NK-92 (cell line): ENCODE measurements around the gene NF1.

Experiments
- DNase-seq: peaks from one replicate; lab custom pipeline; 2025; ENCODE audit not compliant: unreplicated experiment; lab: John Stamatoyannopoulos, UW

NF1 gene

GRCh38 chr17:31398381-31399311 is 303.9 kb downstream of the NF1 start:
- no peak for DNase-seq

- no peak for DNase-seq
Observed at GRCh38 chr17:31400481-31400950, 305.7 kb downstream of the NF1 start.

GRCh38 chr17:31401456-31402254 is 306.9 kb downstream of the NF1 start:
- DNase-seq: no peak

- no peak for DNase-seq
Observed at GRCh38 chr17:31404028-31404949, 309.5 kb downstream of the NF1 start.

- DNase-seq: no peak
Observed at GRCh38 chr17:31405890-31406371, 311.2 kb downstream of the NF1 start.

- no peak for DNase-seq
Observed at GRCh38 chr17:31408586-31408985, 313.8 kb downstream of the NF1 start.

GRCh38 chr17:31411707-31412285 is 317.0 kb downstream of the NF1 start:
- DNase-seq: no peak

GRCh38 chr17:31412511-31412910 is 317.7 kb downstream of the NF1 start:
- no peak for DNase-seq

- DNase-seq: no peak
Observed at GRCh38 chr17:31413081-31413799, 318.5 kb downstream of the NF1 start.

- DNase-seq: no peak
Observed at GRCh38 chr17:31413874-31414549, 319.2 kb downstream of the NF1 start.

- no peak for DNase-seq
Observed at GRCh38 chr17:31414550-31414918, 319.8 kb downstream of the NF1 start.

GRCh38 chr17:31415004-31415454 is 320.3 kb downstream of the NF1 start:
- no peak for DNase-seq

GRCh38 chr17:31415640-31416502 is 321.1 kb downstream of the NF1 start:
- DNase-seq: no peak

- no peak for DNase-seq
Observed at GRCh38 chr17:31416503-31416923, 321.7 kb downstream of the NF1 start.

GRCh38 chr17:31417051-31417792 is 322.4 kb downstream of the NF1 start:
- DNase-seq: no peak

- DNase-seq: no peak
Observed at GRCh38 chr17:31418773-31419350, 324.1 kb downstream of the NF1 start.

GRCh38 chr17:31422443-31422842 is 327.7 kb downstream of the NF1 start:
- DNase-seq: no peak
